ENCODE measurements around the gene ADAT1.

- TF ChIP-seq, protein P1, sequence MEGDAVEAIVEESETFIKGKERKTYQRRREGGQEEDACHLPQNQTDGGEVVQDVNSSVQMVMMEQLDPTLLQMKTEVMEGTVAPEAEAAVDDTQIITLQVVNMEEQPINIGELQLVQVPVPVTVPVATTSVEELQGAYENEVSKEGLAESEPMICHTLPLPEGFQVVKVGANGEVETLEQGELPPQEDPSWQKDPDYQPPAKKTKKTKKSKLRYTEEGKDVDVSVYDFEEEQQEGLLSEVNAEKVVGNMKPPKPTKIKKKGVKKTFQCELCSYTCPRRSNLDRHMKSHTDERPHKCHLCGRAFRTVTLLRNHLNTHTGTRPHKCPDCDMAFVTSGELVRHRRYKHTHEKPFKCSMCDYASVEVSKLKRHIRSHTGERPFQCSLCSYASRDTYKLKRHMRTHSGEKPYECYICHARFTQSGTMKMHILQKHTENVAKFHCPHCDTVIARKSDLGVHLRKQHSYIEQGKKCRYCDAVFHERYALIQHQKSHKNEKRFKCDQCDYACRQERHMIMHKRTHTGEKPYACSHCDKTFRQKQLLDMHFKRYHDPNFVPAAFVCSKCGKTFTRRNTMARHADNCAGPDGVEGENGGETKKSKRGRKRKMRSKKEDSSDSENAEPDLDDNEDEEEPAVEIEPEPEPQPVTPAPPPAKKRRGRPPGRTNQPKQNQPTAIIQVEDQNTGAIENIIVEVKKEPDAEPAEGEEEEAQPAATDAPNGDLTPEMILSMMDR (IDR thresholded peaks at IDR 0.05; ENCODE audit: insufficient read depth, low read length) = no peak
- TF ChIP-seq POLR2AphosphoS5 (IDR thresholded peaks at IDR 0.05; ENCODE audit: low read depth) = no peak
- TF ChIP-seq GABPA (IDR thresholded peaks at IDR 0.05; ENCODE audit: low read depth) = no peak
- TF ChIP-seq, protein P2, sequence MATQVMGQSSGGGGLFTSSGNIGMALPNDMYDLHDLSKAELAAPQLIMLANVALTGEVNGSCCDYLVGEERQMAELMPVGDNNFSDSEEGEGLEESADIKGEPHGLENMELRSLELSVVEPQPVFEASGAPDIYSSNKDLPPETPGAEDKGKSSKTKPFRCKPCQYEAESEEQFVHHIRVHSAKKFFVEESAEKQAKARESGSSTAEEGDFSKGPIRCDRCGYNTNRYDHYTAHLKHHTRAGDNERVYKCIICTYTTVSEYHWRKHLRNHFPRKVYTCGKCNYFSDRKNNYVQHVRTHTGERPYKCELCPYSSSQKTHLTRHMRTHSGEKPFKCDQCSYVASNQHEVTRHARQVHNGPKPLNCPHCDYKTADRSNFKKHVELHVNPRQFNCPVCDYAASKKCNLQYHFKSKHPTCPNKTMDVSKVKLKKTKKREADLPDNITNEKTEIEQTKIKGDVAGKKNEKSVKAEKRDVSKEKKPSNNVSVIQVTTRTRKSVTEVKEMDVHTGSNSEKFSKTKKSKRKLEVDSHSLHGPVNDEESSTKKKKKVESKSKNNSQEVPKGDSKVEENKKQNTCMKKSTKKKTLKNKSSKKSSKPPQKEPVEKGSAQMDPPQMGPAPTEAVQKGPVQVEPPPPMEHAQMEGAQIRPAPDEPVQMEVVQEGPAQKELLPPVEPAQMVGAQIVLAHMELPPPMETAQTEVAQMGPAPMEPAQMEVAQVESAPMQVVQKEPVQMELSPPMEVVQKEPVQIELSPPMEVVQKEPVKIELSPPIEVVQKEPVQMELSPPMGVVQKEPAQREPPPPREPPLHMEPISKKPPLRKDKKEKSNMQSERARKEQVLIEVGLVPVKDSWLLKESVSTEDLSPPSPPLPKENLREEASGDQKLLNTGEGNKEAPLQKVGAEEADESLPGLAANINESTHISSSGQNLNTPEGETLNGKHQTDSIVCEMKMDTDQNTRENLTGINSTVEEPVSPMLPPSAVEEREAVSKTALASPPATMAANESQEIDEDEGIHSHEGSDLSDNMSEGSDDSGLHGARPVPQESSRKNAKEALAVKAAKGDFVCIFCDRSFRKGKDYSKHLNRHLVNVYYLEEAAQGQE (IDR thresholded peaks at IDR 0.05; ENCODE audit: insufficient replicate concordance, low read depth) = no peak
- no peak for TF ChIP-seq SPI1 (IDR thresholded peaks at IDR 0.05; ENCODE audit: borderline replicate concordance, low read depth)
These were observed 43.7 kb downstream of the ADAT1 start for GRCh38 chr16:75579281-75579834.
